Hematopoietic multipotent progenitor cell treated with erythropoietin and hydrocortisone succinate and interleukin-3 and kit ligand, for 6 days (in vitro differentiated cells): ENCODE results near the gene TBC1D25.

Experiments used
- DNase-seq: peaks from one replicate; pipeline ENCODE4 v3.0.0-alpha.2; 2015

The TBC1D25 gene

GRCh38 chrX:48606091-48606490 lies 66.6 kb downstream of the TBC1D25 start:
- no peak for DNase-seq

- DNase-seq: no peak
These were observed 72.2 kb downstream of the TBC1D25 start for GRCh38 chrX:48611703-48612102.
